Cardiac muscle cell (in vitro differentiated cells and primary cell): ENCODE data around the gene PXYLP1. TPM values are rescaled to one million over a fixed set of nuclear protein-coding genes. Genes with fewer than 3 reads are reported as not detected.

ENCODE experiments used
- DNase-seq, 2 donors: peaks; one replicate each; pipeline versions ENCODE4 v3.0.0 to v3.0.0-alpha.2; 2010 to 2017; ENCODE audit warnings: low read depth in 1 of 2, low spot score in 1 of 2
- H3K27ac ChIP-seq: fragments of 200-600 bp; sonication (generic); 2 replicates; pipeline ENCODE4 v1.5.1; 2016
- H3K27me3 ChIP-seq: fragments of 200-600 bp; sonication (generic); 2 replicates; pipeline ENCODE4 v1.6.0; 2016; ENCODE audit warnings: control low read depth
- H3K36me3 ChIP-seq: fragments of 200-600 bp; sonication (generic); 2 replicates; pipeline ENCODE4 v1.5.1; 2016; ENCODE audit warnings: control low read depth
- H3K4me1 ChIP-seq: fragments of 200-600 bp; sonication (generic); 2 replicates; pipeline ENCODE4 v1.8.1; 2017; ENCODE audit warnings: low read depth, mild to moderate bottlenecking, mixed run types
- H3K4me3 ChIP-seq: fragments of 200-600 bp; sonication (generic); 2 replicates; pipeline ENCODE4 v1.5.1; 2016; ENCODE audit warnings: mild to moderate bottlenecking
- H3K9me3 ChIP-seq: fragments of 200-600 bp; sonication (generic); 2 replicates; pipeline ENCODE4 v1.5.1; 2017; ENCODE audit warnings: low read depth, mild to moderate bottlenecking, control low read depth
- CTCF ChIP-seq: IDR thresholded peaks from 2 replicates; pipeline ENCODE4 v1.5.1; 2012; ENCODE audit warnings: low read depth, mild to moderate bottlenecking, low read length
- polyA plus RNA-seq: library from polyadenylated mRNA; unstranded; fragments of >200 nt; fragmentation: Nextera tagmentation; extraction: Ambion mirVana; gene quantifications from 2 replicates; pipeline ENCODE4 v1.2.1, GENCODE V29; 2016
- total RNA-seq: library from RNA; depleted of rRNA; stranded (reverse); fragments of >200 nt; gene quantifications from 2 replicates; pipeline ENCODE4 v1.2.3, GENCODE V29; 2016

The PXYLP1 gene
- total and polyA plus RNA-seq, 2 experiments from 2014 or later = 11.0 to 24.3 TPM

GRCh38 chr3:141248064-141248463 lies 16.4 kb downstream of the PXYLP1 start:
- TF ChIP-seq CTCF = no peak
- no peaks in the 10 kb centered on the region for H3K27me3 ChIP-seq
- no peaks in the 10 kb centered on the region for H3K36me3 ChIP-seq
- no peak overlapping the region for H3K27ac ChIP-seq
- no peak for DNase-seq
- no peak overlapping the region for H3K4me3 ChIP-seq
- H3K4me1 ChIP-seq = no peaks in the 10 kb centered on the region
- H3K9me3 ChIP-seq = no peaks in the 10 kb centered on the region

DNA sequence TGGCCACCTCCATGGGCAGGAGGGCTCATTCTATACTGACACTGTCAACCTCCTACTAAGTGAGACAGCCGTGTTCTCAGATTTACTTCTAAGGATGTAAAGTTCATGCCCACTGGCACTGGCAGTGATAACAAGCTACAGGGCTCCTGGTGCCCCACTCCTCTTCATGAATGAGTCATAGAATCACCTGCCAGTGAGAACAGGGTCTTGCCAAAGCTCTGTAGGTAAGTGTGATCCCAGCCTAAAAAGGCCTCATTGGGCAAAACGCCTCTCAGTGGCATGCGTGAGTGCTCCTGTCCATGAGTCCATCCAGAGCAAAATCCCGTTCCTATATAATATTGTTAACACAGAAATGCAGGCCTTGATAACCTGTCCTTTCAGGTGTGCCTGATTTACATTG lies 17.4 kb downstream of the PXYLP1 start:
- no peaks in the 10 kb centered on the region for H3K9me3 ChIP-seq
- H3K27ac ChIP-seq = no peak overlapping the region
- H3K36me3 ChIP-seq = no peaks in the 10 kb centered on the region
- H3K27me3 ChIP-seq = no peaks in the 10 kb centered on the region
- H3K4me1 ChIP-seq = no peaks in the 10 kb centered on the region
- no peak for TF ChIP-seq CTCF
- DNase-seq = no peak
- H3K4me3 ChIP-seq = no peak overlapping the region

GRCh38 chr3:141250342-141250741 lies 18.7 kb downstream of the PXYLP1 start:
- no peak for TF ChIP-seq CTCF
- Histone ChIP-seq H3K27ac (no peak overlapping the region), H3K9me3 (no peaks in the 10 kb centered on the region), H3K36me3 (no peaks in the 10 kb centered on the region), H3K4me1 (no peaks in the 10 kb centered on the region), H3K27me3 (no peaks in the 10 kb centered on the region), H3K4me3 (no peak overlapping the region)
- no peak for DNase-seq

GRCh38 chr3:141250828-141251227 lies 19.2 kb downstream of the PXYLP1 start:
- no peak for TF ChIP-seq CTCF
- H3K4me1 ChIP-seq = no peaks in the 10 kb centered on the region
- no peak for DNase-seq
- no peaks in the 10 kb centered on the region for H3K9me3 ChIP-seq
- no peak overlapping the region for H3K27ac ChIP-seq
- H3K27me3 ChIP-seq = no peaks in the 10 kb centered on the region
- H3K4me3 ChIP-seq = no peak overlapping the region
- no peaks in the 10 kb centered on the region for H3K36me3 ChIP-seq

GRCh38 chr3:141253326-141253725 lies 21.7 kb downstream of the PXYLP1 start:
- Histone ChIP-seq H3K9me3 (no peaks in the 10 kb centered on the region), H3K4me3 (no peak overlapping the region), H3K36me3 (no peaks in the 10 kb centered on the region), H3K4me1 (no peaks in the 10 kb centered on the region), H3K27me3 (no peaks in the 10 kb centered on the region), H3K27ac (no peak overlapping the region)
- TF ChIP-seq CTCF = no peak
- DNase-seq = no peak

- Histone ChIP-seq H3K4me1 (no peaks in the 10 kb centered on the region), H3K4me3 (no peak overlapping the region), H3K9me3 (no peaks in the 10 kb centered on the region), H3K36me3 (no peaks in the 10 kb centered on the region), H3K27ac (no peak overlapping the region), H3K27me3 (no peaks in the 10 kb centered on the region)
- no peak for DNase-seq
- TF ChIP-seq CTCF = no peak
Measured at GRCh38 chr3:141253811-141254210, 22.2 kb downstream of the PXYLP1 start.
